Measurements from ENCODE around the gene IL21R.

Gene IL21R

DNA sequence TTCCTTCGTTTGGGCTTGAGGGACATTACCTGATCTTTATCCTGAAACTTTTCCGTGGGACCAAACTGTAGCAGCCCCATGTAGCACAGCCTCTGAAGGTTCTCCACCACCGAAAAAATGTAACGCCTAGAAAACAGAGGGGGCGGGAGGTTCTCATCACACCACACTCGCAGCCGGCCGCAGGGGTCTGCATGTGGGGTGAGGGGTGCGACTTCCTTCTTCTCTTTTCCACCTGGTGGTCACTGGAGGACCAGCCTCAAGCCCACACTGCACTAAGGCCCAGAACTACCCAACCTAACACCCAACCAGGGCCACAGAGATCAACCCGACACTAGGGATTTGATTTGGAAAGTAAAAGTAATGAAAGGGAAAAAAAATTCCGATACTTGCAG, 90.6 kb downstream of the IL21R start:
- DNase-seq: no peak

DNA sequence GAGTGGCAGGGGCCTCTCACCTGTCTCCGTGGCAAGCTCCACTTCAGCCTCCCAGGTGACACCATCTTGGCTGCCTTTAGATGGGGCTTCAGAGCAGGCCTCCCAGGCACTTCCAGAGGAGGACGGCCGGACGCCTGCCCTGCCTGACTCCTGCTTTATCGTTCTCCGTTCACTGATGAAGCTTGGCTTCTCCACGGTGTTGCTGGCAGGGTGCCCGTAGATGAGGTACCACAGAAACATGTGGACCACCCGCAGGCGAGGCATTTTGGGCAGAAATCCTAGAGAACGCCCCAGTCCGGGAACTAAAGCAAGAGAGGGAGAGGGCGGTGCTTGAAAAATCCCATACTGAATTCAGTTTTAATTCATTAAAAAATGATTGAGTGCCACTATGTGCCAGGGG, 93.2 kb downstream of the IL21R start:
- peak; percentile 48 for DNase-seq

DNA sequence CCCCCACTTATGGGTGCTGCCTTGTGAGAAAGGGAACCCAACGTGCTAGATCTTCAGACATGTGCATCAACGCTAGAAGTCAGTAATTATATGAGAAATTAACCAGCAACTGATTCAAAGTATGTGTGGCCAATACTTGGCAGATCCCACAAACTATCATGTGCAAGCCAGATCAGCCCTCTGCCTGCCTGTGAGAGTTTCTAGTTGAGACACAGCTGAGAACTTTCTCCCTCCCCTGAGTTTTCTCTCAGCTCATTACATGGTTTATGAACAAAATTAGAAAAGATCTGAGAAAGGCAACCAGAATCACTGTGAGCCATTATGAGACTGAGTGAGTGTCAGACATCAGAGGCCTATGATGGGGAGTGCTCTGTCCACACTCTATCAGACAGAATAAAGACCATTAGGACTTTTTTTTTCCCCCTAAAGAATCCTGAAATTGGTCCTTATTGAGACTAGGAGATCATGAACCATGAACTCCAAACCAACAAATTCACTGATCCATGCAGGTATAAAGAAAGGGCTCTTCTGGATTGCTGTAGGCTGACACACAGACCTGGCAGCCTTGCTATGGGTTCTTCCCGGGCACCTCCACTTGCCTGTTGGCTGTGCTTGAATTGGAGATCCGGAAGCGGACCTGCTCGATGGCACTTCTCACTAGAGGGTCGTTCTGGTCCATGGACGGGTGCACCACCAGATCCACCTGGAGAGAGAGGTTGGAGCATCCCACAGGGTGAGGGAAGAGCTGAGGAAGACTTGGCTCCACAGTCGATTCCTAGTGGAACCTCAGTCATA, 96.3 kb downstream of the IL21R start:
- no peak for DNase-seq

DNA sequence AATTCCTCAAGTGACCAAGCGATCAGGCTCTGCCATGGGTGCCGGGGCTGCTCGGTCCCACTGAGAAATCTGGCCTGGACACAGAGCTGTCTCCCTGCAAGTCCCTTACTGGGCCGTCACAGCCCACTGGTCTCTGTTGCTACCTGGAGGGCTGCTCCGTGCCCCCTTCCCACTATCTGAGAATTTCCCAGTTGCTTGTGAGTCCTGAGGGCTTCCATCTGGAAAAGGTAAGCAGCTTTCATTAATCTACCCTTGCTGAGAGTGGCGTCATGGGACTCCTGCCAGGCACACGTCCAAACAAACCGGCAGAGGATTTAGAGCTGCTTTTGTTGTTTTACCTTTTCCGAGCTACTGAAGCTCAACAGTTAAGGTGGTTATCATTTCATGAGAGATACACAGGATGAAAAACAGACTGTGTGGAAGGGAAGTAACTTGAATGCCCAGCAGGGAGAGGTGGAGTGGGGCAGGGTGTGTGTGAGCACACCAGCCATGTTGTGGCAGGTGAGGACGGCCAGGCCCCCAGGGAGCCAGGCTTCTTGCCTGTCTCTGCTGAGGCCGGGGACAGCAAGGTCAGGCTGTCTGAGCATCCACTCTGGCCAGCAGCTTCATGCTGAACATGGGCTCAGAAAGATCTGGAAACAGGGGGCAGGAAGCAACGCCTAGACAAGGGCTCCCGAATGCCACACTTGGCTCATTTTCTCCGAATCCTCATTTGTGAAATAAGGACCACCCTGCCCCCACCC, 97.1 kb downstream of the IL21R start:
- peak; percentile 54 for DNase-seq

DNA sequence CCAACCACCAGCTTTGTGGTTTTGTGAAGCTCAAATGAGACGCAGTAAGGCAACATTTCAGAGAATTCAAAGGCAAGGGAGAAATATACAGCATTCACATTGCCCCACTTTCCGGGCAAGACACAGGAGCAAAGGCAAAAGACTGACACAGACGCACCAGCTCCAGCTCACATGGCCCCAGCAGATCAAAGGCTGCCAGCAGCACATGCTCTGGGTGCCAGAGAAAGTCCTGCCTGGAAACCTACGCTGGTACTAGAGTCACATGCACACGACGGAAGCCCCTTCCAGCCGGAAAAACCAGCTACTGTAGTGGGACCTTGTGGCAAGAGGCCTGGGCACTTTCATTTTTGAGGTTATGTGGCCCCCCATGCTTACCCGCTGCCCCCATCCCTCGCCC, 97.7 kb downstream of the IL21R start:
- DNase-seq: no peak

DNA sequence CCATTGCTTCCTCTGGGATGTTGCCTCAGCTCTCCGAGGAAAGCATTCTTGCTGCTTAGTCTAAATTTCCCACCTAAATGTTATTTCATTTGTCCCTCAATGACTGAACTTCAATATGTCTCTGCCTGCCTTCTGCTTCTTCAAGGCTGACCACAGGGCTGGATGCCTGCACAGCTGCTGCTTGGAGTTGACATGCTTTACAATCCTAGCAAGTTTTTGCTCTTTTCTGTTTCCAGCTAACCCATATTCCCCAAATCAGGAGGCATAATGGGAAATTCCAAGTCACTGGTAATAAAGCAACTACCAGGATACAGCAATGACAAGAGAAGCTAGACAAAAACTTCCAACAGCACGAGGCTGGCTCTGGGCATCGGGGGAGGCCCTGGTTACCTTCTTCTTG, 98.8 kb downstream of the IL21R start:
- no peak for DNase-seq

Data from NCI-H2171 treated with DMSO at 0.1 percent for 48 hours (cell line).